SHP77 (cell line): ENCODE data around the gene EEF1B2.
A peak's percentile ranks its signal among the peaks of the same experiment; 100 is the strongest.
"Not testable (repeated sequence)": the region's sequence is repeated elsewhere in the genome, so short reads cannot be mapped to it uniquely, and the experiment has no call there.

Source experiments
- DNase-seq, 2 experiments: peaks; one replicate each; lab custom pipeline; 2025; lab: John Stamatoyannopoulos, UW

Gene EEF1B2

DNA sequence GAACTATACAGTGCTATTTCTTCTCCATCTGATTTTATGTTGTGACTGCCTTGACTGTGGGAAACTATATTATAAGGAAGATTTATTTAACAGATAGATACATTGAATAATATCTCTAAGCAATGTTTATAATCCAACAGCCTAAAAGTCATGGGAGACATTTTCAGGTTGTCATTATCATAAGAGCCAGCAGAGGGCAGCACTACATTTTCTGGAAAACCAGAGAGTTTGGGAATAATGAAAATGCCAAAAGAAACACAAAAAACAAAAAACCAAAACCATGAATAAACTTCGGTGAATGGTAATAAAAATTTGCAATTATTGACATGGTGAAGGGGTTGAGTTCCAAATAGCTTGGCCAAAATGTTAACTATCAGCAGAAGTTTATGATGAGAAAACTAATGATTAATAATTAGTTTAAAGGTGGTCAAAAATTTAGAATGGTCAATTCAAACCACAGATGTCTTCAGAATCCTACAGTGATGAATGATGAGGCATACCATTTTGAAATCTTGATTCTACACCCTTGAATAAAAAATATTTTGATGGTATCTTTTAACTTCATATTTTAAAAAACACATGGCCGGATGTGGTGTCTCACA is 4.7 kb downstream of the EEF1B2 start:
- DNase-seq, result peak in 1 of 2 experiments; percentile 8

DNA sequence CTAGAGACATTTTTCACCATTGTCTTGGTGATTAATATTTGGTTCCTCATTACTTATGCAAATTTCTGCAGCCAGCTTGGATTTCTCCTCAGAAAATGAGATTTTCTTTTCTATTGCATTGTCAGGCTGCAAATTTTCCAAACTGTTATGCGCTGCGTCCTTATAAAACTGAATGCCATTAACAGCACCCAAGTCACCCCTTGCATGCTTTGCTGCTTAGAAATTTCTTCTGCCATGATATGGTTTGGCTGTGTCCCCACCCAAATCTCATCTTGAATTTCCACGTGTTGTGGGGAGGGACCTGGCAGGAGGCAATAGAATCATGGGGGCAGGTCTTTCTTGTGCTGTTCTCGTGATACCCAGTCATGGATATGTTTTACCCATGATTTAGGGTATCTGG is 8.5 kb downstream of the EEF1B2 start:
- DNase-seq, result not testable (repeated sequence)

DNA sequence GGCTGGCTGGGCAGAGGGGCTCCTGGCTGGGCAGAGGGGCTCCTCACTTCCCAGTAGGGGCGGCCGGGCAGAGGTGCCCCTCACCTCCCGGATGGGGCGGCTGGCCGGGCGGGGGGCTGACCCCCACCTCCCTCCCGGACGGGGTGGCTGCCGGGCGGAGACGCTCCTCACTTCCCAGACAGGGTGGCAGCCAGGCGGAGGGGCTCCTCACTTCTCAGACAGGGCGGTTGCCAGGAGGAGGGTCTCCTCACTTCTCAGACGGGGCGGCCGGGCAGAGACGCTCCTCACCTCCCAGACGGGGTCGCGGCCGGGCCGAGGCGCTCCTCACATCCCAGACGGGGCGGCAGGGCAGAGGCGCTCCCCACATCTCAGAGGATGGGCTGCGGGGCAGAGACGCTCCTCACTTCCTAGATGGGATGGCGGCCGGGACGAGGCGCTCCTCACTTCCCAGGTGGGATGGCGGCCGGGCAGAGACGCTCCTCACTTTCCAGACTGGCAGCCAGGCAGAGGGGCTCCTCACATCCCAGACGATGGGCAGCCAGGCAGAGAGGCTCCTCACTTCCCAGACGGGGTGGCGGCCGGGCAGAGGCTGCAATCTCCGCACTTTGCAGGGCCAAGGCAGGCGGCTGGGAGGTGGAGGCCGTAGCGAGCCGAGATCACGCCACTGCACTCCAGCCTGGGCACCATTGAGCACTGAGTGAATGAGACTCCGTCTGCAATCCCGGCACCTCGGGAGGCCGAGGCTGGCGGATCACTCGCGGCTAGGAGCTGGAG is 12.1 kb downstream of the EEF1B2 start:
- DNase-seq, result not testable (repeated sequence)

DNA sequence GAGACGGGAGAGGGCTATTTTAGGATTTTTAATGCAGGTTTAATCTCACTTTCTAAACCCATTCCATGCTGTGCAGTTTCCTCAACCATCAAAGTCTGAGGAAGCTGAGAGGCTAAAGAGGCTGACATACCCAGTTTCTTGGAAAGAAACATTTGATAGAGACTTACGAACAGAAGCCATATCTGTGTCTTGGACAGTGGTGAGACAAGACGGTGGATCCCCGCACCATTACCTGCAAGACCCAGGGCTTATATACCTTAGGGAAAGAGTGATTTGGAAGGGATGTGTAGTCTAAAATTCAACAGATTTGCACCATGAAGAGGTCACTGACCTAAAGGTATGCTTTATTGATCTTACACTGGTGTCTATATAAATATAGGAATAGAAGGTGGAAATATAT is 13.5 kb downstream of the EEF1B2 start:
- no peak for DNase-seq

DNA sequence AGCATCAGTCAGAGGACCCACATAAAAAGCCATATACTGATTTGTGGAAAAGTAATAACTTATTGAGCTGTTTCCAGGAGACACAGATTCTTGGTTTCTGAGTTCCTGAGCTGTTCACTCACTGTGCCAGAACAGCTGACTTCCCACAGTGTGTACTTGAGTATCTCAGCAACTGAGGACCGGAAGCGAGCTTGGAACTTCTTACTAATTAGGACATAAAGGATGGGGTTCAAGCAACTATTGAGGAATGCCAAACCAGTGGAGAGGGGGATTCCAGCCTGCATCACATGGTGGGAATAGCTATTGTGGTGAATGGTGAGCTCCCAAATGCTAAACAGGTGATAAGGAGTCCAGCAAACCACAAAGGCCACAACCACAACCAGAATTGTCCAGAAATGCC is 16.4 kb downstream of the EEF1B2 start:
- DNase-seq, result no peak

DNA sequence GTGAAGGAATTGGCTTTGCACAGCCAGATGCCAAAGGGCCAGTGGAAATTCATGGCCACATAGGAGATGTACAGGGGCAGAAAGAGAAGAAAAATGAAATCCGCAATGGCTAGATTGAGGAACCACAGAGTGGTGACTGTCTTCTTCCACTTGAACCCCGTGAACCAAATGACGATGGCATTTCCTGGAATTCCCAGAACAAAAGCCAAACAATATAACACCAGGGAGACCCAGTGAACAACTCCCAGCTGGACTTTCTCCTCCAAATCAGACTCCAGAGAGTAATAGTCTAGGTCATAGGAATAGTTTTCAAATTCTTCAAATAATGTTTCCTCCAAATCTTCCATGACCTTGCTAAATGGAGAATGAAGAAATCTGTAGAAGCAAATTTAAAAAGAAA is 17.2 kb downstream of the EEF1B2 start:
- no peak for DNase-seq

DNA sequence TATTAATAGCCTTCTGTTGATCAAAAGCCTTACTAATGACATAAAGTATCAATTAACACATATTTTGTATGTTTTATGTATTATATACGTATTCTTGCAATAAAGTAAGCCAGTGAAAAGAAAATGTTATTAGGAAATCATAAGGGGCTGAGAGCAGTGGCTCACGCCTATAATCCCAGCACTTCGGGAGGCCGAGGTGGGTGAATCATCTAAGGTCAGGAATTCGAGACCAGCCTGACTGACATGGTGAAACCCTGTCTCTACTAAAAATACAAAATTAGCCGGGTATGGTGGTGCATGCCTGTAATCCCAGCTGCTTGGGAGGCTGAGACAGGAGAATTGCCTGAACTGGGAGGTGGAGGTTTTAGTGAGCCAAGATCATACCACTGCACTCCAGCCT is 21.8 kb downstream of the EEF1B2 start:
- not testable (repeated sequence) for DNase-seq

DNA sequence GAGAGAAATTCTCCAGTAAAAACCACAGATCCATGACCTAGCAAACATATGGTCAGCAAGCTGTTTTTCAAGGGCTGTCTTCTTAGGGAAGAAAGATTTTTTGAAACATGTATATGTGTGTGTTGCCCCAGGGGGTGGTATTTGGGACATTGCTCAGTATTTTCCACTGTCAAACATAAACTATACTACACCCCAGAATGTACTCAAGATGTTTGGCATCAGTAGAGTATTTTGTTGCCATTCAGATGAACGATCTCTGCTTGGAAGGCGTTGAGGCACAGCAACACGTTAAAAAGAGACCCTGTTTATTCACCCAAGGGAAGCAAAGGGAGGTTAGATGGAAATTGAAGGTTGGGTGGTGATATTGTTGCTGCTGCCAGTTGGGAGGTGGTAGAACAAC is 30.0 kb downstream of the EEF1B2 start:
- DNase-seq, result no peak

DNA sequence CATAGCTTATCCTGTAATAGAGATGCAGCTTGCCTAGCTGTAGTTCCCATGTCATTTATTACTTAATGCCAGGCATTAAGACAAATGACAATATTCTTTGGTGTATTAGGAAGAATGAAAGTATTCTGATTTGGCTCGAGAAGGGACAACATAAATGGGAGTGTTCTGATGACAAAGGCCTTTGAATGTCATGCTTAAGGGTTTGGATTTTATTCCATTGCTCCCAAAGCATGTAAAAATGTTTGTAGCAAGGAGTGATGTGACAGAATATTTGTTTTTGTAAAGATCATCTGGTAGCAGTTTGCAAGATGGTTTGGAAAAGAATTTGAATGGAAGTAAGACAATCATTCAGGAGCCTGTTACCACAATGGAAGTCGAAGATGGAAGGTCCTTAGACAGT is 30.4 kb downstream of the EEF1B2 start:
- no peak for DNase-seq

DNA sequence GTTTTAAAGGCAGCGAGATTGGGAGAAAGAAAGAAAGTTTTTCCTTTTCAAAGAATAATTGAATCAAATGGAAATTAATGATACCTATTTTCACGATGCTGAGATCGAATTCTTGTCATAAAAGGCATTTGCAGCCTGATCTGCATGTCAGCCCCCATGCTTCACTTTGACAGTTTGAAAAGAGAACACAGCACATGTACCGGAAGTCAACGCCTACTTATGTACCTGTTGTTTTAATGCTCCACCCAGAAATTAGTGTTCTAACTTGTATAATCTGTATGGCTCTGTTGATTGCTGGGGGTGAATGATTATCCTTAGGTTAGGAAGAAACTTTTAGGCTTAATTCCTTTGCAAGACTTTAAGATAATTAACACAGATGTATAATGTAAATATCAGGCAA is 31.0 kb downstream of the EEF1B2 start:
- DNase-seq, result no peak

DNA sequence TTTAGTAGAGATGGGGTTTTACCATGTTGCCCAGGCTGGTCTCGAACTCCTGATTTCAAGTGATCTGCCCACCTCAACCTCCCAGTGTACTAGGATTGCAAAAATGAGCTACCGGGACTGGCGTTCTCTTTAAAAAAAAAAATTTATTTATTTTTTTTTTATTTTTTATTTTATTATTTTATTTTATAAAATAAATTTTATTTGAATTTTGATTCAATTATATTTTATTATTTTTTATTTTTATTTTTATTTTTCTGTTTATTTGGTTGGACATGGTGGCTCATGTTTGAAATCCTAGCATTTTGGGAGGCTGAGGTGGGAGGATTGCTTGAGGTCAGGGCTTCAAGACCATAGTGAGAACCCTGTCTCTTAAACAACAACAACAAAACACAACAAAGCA is 32.5 kb downstream of the EEF1B2 start:
- DNase-seq, result no peak

DNA sequence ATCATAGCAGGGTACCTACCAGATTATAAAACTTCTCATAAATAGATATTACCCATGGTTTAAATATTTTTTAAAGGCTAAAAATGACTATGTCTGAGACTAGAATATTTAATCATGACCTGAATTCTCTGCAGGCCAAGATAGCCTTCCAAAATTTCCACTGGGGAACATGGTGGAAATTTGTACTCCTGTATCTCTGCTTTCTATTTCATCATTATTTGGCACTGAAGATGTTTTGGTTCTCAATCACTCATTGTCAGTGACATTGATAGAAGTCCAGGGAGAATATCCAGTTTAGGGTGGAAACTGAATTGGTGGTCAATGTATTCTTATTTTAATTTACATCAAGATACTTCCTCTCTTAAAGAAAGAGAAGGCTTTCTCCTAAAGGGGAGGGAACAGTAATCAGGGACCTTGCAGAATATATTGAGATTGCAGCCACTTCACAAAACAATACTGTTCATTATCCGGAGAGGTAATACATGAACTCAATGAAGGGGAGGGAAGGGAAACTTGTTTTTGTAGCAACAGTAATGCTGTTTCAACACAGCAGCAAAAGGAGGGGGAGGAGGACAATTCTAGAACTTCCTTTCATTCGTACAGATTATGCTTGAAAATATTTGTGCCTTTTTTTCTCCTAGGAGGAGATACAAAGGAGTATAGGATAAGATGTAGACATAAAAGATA is 34.1 kb downstream of the EEF1B2 start:
- no peak for DNase-seq

DNA sequence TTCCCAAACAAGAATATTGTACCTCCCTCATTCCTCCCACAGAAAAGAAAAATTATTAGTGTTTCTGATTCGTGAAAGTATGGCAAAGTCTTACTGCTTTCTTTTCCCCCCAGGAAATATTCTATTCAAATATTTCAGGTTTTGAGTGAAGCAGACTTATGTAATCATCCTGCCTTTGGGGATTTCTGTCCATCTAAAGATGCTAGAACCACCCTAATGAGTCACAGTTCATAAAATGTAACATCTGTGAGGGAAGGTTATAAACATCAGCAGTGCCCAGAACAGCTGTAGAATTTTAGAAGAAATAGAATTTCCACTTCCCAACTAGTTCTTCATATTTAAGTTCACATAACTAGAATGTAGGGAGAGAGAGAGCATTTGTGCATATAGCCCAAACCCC is 39.0 kb downstream of the EEF1B2 start:
- no peak for DNase-seq

DNA sequence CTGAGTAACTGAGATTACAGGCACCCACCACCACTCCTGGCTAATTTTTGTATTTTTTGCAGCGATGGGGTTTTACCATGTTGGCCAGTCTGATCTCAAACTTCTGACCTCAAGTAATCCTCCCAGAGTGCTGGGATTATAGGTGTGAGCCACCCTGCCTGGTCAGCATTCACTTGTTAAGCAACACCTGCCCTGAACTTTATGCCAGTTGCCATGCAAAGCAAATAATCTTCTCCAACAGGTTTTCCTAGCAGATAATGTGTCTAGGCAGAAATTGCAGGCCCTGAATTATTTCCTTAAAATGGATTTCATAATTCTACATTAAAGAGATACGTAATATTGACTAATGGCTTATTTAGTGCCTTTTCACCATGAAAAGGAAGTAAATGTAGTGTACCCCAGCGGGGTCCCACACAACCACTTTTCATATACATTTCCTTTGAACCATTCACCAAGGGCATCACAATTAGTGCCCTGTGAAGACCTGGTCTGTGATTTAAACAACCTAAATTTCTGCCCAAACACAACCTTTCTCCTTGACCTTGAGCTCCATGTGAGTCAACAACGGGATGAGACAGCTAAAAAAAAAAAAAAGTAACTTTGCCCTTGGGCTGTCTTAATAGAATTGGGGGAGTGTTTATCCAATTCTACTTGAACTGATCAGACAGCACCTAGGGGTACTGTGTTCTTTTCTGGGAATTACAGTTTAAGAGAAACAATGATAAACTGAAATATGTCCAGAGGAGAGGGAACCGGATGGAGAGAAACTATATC is 41.6 kb downstream of the EEF1B2 start:
- DNase-seq, result no peak

DNA sequence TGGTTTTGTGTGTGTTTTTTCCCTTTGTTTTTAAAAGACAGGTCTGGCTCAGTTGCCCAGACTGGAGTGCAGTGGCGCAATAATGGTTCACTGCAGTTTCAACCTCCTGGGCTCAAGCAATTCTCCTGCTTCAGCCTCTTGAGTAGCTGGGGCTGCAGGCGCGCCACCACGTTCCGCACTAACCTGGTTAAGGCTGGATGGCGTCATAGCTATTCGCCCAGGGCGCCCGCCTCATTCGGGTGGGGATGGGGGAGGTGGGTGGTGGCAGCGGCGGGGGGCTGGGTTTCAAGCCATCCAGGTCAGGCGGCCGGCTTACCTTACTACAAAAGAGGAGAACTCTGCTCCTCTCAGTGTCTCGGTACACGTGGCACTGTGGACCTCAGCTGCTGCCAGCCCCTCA is 42.8 kb downstream of the EEF1B2 start:
- DNase-seq, result no peak

DNA sequence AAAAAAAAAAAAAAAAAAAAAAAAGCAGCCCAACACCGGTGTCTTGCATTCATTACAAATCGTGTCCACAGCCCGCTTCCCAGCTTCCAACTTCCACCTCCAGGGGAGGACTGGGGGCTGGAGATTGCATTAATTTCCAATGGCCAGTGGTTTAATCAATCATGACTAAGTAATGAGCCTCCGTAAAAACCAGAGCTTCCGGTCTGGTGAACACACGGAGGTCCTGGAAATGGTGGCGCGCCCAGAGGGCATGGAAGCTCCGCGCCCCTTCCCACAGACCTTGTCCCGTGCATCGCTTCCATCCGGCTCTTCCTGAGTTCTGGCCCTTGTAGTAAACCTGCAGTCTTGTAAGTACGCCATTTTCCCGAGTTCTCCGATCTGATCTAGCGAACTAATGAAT is 43.6 kb downstream of the EEF1B2 start:
- no peak for DNase-seq

DNA sequence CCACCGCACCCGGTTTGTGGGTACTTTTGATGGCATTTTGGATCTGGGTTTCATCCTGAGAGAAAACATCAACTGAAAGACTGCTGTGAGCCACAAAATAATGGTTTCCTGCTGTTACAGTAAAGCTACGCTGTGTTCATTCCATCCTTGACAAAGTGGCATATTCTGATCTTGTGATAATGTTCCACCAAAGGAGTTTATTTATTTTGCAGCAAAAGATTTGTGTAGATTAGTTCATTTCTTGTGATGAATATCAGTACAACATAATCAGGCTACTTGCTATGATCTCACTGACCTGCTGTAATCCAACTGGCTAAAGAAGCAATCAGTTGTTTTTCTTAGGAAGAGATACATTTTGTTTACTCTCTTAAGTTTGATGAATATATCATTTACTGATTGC is 45.0 kb downstream of the EEF1B2 start:
- no peak for DNase-seq

DNA sequence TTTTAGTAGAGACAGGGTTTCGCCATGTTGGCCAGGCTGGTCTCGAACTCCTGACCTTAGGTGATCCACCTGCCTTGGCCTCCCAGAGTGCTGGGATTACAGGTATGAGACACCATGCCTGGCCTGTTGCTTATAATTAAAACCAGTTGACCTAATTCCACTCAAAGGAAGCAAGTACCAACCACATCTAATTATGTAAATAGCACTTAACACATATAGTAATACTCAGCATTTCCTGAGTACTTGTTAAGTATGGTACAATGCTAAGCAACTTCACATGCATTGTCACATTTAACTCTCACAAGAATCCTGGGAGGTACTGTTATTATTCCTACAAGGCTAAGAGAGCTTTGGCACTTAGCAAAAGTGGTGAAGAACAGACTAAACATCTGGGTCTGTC is 47.6 kb downstream of the EEF1B2 start:
- DNase-seq, result not testable (repeated sequence)

DNA sequence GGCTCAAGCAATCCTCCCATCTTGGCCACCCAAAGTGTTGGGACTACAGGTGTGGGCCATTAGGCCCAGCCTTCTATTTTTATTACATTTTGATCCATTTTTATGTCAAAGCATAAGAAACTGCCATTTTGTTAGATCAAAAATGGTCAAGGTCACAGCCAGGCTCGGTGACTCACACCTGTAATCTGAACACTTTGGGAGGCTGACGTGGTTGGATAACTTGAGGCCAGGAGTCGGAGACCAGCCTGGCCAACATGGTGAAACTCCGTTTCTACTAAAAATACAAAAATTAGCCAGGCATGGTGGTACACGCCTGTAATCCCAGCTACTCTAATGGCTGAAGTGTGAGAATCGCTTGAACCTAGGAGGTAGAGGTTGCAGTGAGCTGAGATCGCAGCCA is 49.2 kb downstream of the EEF1B2 start:
- DNase-seq, result no peak

DNA sequence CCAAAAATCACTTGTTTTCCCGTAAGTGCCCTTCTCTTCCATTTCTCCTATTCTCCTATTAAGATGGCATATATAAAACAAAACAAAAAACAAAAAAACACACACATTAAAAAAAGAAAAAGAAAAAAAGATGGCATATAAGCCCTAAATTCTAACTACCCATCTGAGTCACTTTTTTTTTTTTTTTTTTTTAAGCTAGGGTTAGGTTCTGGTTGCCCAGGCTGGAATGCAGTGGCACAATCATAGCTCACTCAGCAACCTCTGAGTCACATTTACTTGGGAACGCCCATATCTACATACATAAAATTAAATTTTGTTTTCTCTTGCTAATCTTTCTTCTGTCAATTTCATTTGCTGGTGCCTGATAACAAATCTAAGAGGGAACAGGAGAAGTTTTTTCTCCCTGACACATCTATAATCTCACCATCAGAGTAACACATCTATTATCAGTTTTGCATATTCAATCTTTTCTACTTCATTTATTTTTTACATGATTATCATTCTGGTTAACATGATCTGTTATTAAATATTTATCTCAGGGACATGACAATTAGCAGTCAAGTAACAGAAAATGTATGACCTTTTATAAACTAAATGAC is 52.1 kb downstream of the EEF1B2 start:
- no peak for DNase-seq
